Right ventricle myocardium inferior (tissue), 1 donor: ENCODE data around the gene NTRK3. TPM values are rescaled to one million over a fixed set of nuclear protein-coding genes. Genes with fewer than 3 reads are reported as not detected.
"Not testable (repeated sequence)": the region's sequence is repeated elsewhere in the genome, so short reads cannot be mapped to it uniquely, and the experiment has no call there.

ENCODE experiments used
- ATAC-seq: fragments of 200-7000 bp; cut with Tn5 transposase; one replicate; pipeline ENCODE4 v1.9.1; 2020; ENCODE audit warnings: mild to moderate bottlenecking, moderate library complexity
- DNase-seq: peaks from one replicate; pipeline ENCODE4 v3.0.0; 2021; ENCODE audit errors: missing footprints
- intact Hi-C: fragments of 100-400 bp; cut with DNase I; formaldehyde crosslinking; loops from one replicate; pipeline ENCODE4 v1.11.0; 2022
- total RNA-seq: library from RNA; stranded (reverse); fragmentation: NEBNext Ultra II Directional; extraction: Animal tissue kit (Norgen Biotek cat#: 25700); gene quantifications from one replicate; pipeline ENCODE4 v1.2.1, GENCODE V29; 2021
- donor health status: DM: no; HTN: yes; CAD: no; lungs with severe emphysema.

NTRK3 gene
- total RNA-seq, 1 donor from 2014 or later: 5.1 TPM

- intact Hi-C loops: no loop called here
- ATAC-seq: no peak
- DNase-seq: no peak
Measured at GRCh38 chr15:88106074-88106473, 150.5 kb downstream of the NTRK3 start.

GRCh38 chr15:88104357-88104756 lies 152.2 kb downstream of the NTRK3 start:
- ATAC-seq: no peak
- intact Hi-C loops: no loop called here
- DNase-seq: no peak

GRCh38 chr15:88100181-88100580 lies 156.4 kb downstream of the NTRK3 start:
- no peak for DNase-seq

GRCh38 chr15:88098361-88098760 lies 158.2 kb downstream of the NTRK3 start:
- no peak for ATAC-seq
- intact Hi-C loops: no loop called here

More at GRCh38 chr15:88100181-88100580, 156.4 kb downstream of the NTRK3 start:
- intact Hi-C loops: no loop called here
- ATAC-seq: no peak

GRCh38 chr15:88091444-88092016 lies 165.0 kb downstream of the NTRK3 start:
- intact Hi-C loops: no loop called here
- ATAC-seq: no peak
- no peak for DNase-seq

More at GRCh38 chr15:88098361-88098760, 158.2 kb downstream of the NTRK3 start:
- no peak for DNase-seq

- intact Hi-C loops: no loop called here
- DNase-seq (no peak), ATAC-seq (peak; percentile 71)
Measured at GRCh38 chr15:88090481-88091011, 166.0 kb downstream of the NTRK3 start.

GRCh38 chr15:88089731-88090130 lies 166.8 kb downstream of the NTRK3 start:
- DNase-seq (no peak), ATAC-seq (peak; percentile 5)
- intact Hi-C loops: no loop called here

GRCh38 chr15:88089024-88089620 lies 167.4 kb downstream of the NTRK3 start:
- no peak for ATAC-seq
- intact Hi-C loops: no loop called here
- DNase-seq: no peak

GRCh38 chr15:88083811-88084760 lies 172.5 kb downstream of the NTRK3 start:
- peak; percentile 71 for ATAC-seq
- no peak for DNase-seq
- intact Hi-C loops: no loop called here

GRCh38 chr15:88080616-88081015 lies 175.9 kb downstream of the NTRK3 start:
- no peak for DNase-seq
- intact Hi-C loops: no loop called here
- no peak for ATAC-seq

- no peak for ATAC-seq
- DNase-seq: no peak
Measured at GRCh38 chr15:88077296-88078020, 179.1 kb downstream of the NTRK3 start.

GRCh38 chr15:88076328-88076727 lies 180.2 kb downstream of the NTRK3 start:
- intact Hi-C loops: no loop called here
- ATAC-seq (no peak), DNase-seq (no peak)

More at GRCh38 chr15:88077296-88078020, 179.1 kb downstream of the NTRK3 start:
- intact Hi-C loops: no loop called here

GRCh38 chr15:88075102-88075501 lies 181.4 kb downstream of the NTRK3 start:
- intact Hi-C loops: no loop called here
- ATAC-seq (no peak), DNase-seq (no peak)

GRCh38 chr15:88074386-88074785 lies 182.2 kb downstream of the NTRK3 start:
- ATAC-seq (no peak), DNase-seq (no peak)
- intact Hi-C loops: no loop called here

- intact Hi-C loops: no loop called here
- ATAC-seq (no peak), DNase-seq (no peak)
Measured at GRCh38 chr15:88073391-88073691, 183.2 kb downstream of the NTRK3 start.

- ATAC-seq: no peak
- no peak for DNase-seq
- intact Hi-C loops: no loop called here
Measured at GRCh38 chr15:88072598-88073390, 183.7 kb downstream of the NTRK3 start.

GRCh38 chr15:88072133-88072532 lies 184.4 kb downstream of the NTRK3 start:
- intact Hi-C loops, ATAC-seq, DNase-seq: not testable (repeated sequence)

- intact Hi-C loops: no loop called here
- no peak for ATAC-seq
- no peak for DNase-seq
Measured at GRCh38 chr15:88071141-88071540, 185.4 kb downstream of the NTRK3 start.
